SK-N-SH treated with all-trans-retinoic acid at 6 μM for 48 hours (cell line): Measurements from ENCODE around the gene FN1.

Experiments used
- ATAC-seq: fragments of 200-7000 bp; cut with Tn5 transposase; 3 replicates; pipeline ENCODE4 v1.9.1; 2020; ENCODE audit warnings: mild to moderate bottlenecking, moderate library complexity
- ARNTL ChIP-seq: fragments of 450-650 bp; formaldehyde crosslinking; IDR thresholded peaks from 2 replicates; pipeline ENCODE4 v1.5.0; 2020; ENCODE audit warnings: low read depth, mild to moderate bottlenecking, moderate library complexity, borderline replicate concordance
- BACH2 ChIP-seq: fragments of 250-450 bp; sonication (Bioruptor Pico); IDR thresholded peaks from 2 replicates; pipeline ENCODE4 v1.9.0; 2021; ENCODE audit warnings: mild to moderate bottlenecking, borderline replicate concordance
- CREB5 ChIP-seq: fragments of 250-450 bp; sonication (Bioruptor Pico); IDR thresholded peaks from 2 replicates; pipeline ENCODE4 v1.5.1; 2020; ENCODE audit warnings: low read depth, mild to moderate bottlenecking, moderate library complexity
- CSDC2 ChIP-seq: fragments of 250-450 bp; sonication (Bioruptor Pico); IDR thresholded peaks from 2 replicates; pipeline ENCODE4 v1.5.0; 2020; ENCODE audit warnings: mild to moderate bottlenecking, moderate library complexity
- CSRNP3 ChIP-seq: fragments of 250-450 bp; sonication (Bioruptor Pico); IDR thresholded peaks from 2 replicates; pipeline ENCODE4 v1.5.1; 2021; ENCODE audit warnings: mild to moderate bottlenecking, moderate library complexity
- ESRRG ChIP-seq: fragments of 250-450 bp; sonication (Bioruptor Pico); IDR thresholded peaks from 2 replicates; pipeline ENCODE4 v1.6.1; 2021; ENCODE audit warnings: mild to moderate bottlenecking
- GLIS3 ChIP-seq: fragments of 250-450 bp; sonication (Bioruptor Pico); IDR thresholded peaks from 2 replicates; pipeline ENCODE4 v1.5.0; 2020; ENCODE audit warnings: mild to moderate bottlenecking, moderate library complexity
- ISL1 ChIP-seq: fragments of 250-450 bp; sonication (Bioruptor Pico); IDR thresholded peaks from 2 replicates; pipeline ENCODE4 v2.1.2; 2022; ENCODE audit warnings: mild to moderate bottlenecking, moderate library complexity
- OSR1 ChIP-seq: fragments of 250-450 bp; sonication (Bioruptor Pico); IDR thresholded peaks from 2 replicates; pipeline ENCODE4 v1.8.0; 2022; ENCODE audit warnings: moderate library complexity, mild to moderate bottlenecking, inconsistent platforms
- PATZ1 ChIP-seq: fragments of 250-450 bp; sonication (Bioruptor Pico); IDR thresholded peaks from 2 replicates; pipeline ENCODE4 v1.8.0; 2020; ENCODE audit warnings: mild to moderate bottlenecking, moderate library complexity, borderline replicate concordance
- POU6F1 ChIP-seq: fragments of 250-450 bp; sonication (Bioruptor Pico); IDR thresholded peaks from 2 replicates; pipeline ENCODE4 v1.8.0; 2021; ENCODE audit warnings: low read depth, mild to moderate bottlenecking, moderate library complexity, borderline replicate concordance
- PPARA ChIP-seq: fragments of 250-450 bp; sonication (Bioruptor Pico); IDR thresholded peaks from 2 replicates; pipeline ENCODE4 v1.5.0; 2020; ENCODE audit warnings: mild to moderate bottlenecking, borderline replicate concordance
- RARB ChIP-seq: fragments of 250-450 bp; sonication (Bioruptor Pico); IDR thresholded peaks from 2 replicates; pipeline ENCODE4 v1.8.0; 2021; ENCODE audit warnings: mild to moderate bottlenecking, moderate library complexity
- SNAI2 ChIP-seq: fragments of 250-450 bp; sonication (Bioruptor Pico); IDR thresholded peaks from 2 replicates; pipeline ENCODE4 v1.5.0; 2020; ENCODE audit warnings: mild to moderate bottlenecking, moderate library complexity
- TOX ChIP-seq: fragments of 250-450 bp; sonication (Bioruptor Pico); IDR thresholded peaks from 2 replicates; pipeline ENCODE4 v1.8.0; 2021; ENCODE audit warnings: mild to moderate bottlenecking, moderate library complexity, borderline replicate concordance
- TSHZ2 ChIP-seq: fragments of 250-450 bp; sonication (Bioruptor Pico); IDR thresholded peaks from 2 replicates; pipeline ENCODE4 v1.5.0; 2020; ENCODE audit warnings: mild to moderate bottlenecking, moderate library complexity
- ZC3H10 ChIP-seq: fragments of 250-450 bp; sonication (Bioruptor Pico); IDR thresholded peaks from 2 replicates; pipeline ENCODE4 v1.5.1; 2021; ENCODE audit warnings: mild to moderate bottlenecking, moderate library complexity
- ZFP3 ChIP-seq: fragments of 250-450 bp; sonication (Bioruptor Pico); IDR thresholded peaks from 2 replicates; pipeline ENCODE4 v1.5.0; 2020; ENCODE audit warnings: mild to moderate bottlenecking, moderate library complexity
- ZFP30 ChIP-seq: fragments of 450-650 bp; formaldehyde crosslinking; IDR thresholded peaks from 2 replicates; pipeline ENCODE4 v1.5.0; 2022; ENCODE audit warnings: mild to moderate bottlenecking, moderate library complexity
- ZNF565 ChIP-seq: fragments of 450-650 bp; formaldehyde crosslinking; conservative IDR thresholded peaks from 2 replicates; pipeline ENCODE4 v1.5.0; 2020; ENCODE audit warnings: low read depth, mild to moderate bottlenecking, moderate library complexity
- ZNF70 ChIP-seq: fragments of 450-650 bp; formaldehyde crosslinking; IDR thresholded peaks from 2 replicates; pipeline ENCODE4 v1.5.0; 2020; ENCODE audit warnings: mild to moderate bottlenecking, moderate library complexity
- ZNF8 ChIP-seq: fragments of 450-650 bp; formaldehyde crosslinking; IDR thresholded peaks from 2 replicates; pipeline ENCODE4 v1.5.0; 2020; ENCODE audit warnings: mild to moderate bottlenecking, moderate library complexity

The FN1 gene

GRCh38 chr2:215315301-215315700 is 120.6 kb downstream of the FN1 start:
- TF ChIP-seq ARNTL (CRISPR knock-in tag): no peak
- no peak for TF ChIP-seq TSHZ2 (CRISPR knock-in tag)
- TF ChIP-seq ZNF565 (CRISPR knock-in tag): no peak
- no peak for TF ChIP-seq SNAI2 (CRISPR knock-in tag)
- TF ChIP-seq ESRRG: no peak
- TF ChIP-seq CSDC2: no peak
- TF ChIP-seq CREB5: no peak
- TF ChIP-seq ZFP3 (CRISPR knock-in tag): no peak
- no peak for TF ChIP-seq ZNF70 (CRISPR knock-in tag)
- no peak for TF ChIP-seq ZFP30 (CRISPR knock-in tag)
- TF ChIP-seq RARB (CRISPR knock-in tag): no peak
- no peak for TF ChIP-seq OSR1 (CRISPR knock-in tag)
- TF ChIP-seq GLIS3 (CRISPR knock-in tag): no peak
- TF ChIP-seq TOX (CRISPR knock-in tag): no peak
- no peak for TF ChIP-seq ZC3H10
- TF ChIP-seq ISL1 (CRISPR knock-in tag): no peak
- ATAC-seq: no peak

- TF ChIP-seq TSHZ2 (CRISPR knock-in tag) (no peak), ZNF565 (CRISPR knock-in tag) (no peak), ZFP30 (CRISPR knock-in tag) (no peak), ZNF8 (CRISPR knock-in tag) (no peak), ARNTL (CRISPR knock-in tag) (no peak), PPARA (CRISPR knock-in tag) (no peak), TOX (CRISPR knock-in tag) (no peak), POU6F1 (CRISPR knock-in tag) (no peak), CSRNP3 (CRISPR knock-in tag) (no peak), CREB5 (no peak), ZC3H10 (no peak), ZFP3 (CRISPR knock-in tag) (no peak), BACH2 (CRISPR knock-in tag) (no peak), CSDC2 (no peak), ISL1 (CRISPR knock-in tag) (no peak), ZNF70 (CRISPR knock-in tag) (no peak), GLIS3 (CRISPR knock-in tag) (no peak), PATZ1 (CRISPR knock-in tag) (no peak), OSR1 (CRISPR knock-in tag) (no peak), RARB (CRISPR knock-in tag) (no peak)
- ATAC-seq: no peak
These were observed 121.0 kb downstream of the FN1 start for GRCh38 chr2:215314896-215315295.
